ENCODE measurements around the gene SMYD5.

Gene SMYD5

DNA sequence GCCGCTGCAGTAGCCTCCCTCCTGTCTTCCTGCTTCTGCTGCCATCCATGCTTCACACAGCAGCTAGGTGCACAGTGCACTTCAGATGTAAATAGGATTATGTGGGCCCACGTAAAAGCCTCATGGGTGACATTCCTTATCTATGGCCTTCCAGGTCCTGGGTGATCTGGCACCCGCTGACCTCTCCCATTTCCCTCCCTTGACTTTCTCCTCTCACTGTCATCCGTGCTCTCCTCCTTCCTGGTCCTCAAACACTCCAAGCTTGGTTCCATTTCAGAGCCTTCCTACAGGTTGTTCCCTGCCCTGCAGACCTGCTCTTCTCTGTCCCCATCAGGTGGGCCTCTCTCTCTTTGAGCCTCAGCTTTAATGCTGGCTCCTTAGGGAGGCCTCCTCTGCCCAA is 4.0 kb upstream of the SMYD5 start:
- Histone ChIP-seq H3K4me2 (ENCODE audit: low read depth, low read length, poor library complexity, severe bottlenecking) (no peak overlapping the region), H3K79me2 (ENCODE audit: insufficient read depth, low read length) (peaks cover 7% of the 10 kb centered on the region), H2AFZ (ENCODE audit: low read depth, low read length, severe bottlenecking) (no peak overlapping the region), H3K27ac (ENCODE audit: low read depth, low read length) (no peak overlapping the region), H3K9ac (ENCODE audit: low read length) (no peak overlapping the region), H3K36me3 (ENCODE audit: low read length) (no peaks in the 10 kb centered on the region), H3K4me3 (ENCODE audit: insufficient read depth, low read length, poor library complexity, severe bottlenecking) (no peak overlapping the region), H3K27me3 (ENCODE audit: low read length) (no peaks in the 10 kb centered on the region), H3F3A (ENCODE audit: insufficient read depth) (no peaks in the 10 kb centered on the region), H4K20me1 (ENCODE audit: low read depth, low read length) (no peaks in the 10 kb centered on the region), H3K9me3 (ENCODE audit: insufficient read depth, low read length) (no peaks in the 10 kb centered on the region), H3K9me2 (replicated peaks; ENCODE audit: insufficient read depth, low read length) (no peaks in the 10 kb centered on the region)
- no peak for TF ChIP-seq CTCF (IDR thresholded peaks at IDR 0.05; ENCODE audit: insufficient read depth, low read length, poor library complexity, severe bottlenecking)
- TF ChIP-seq EZH2phosphoT487 (conservative IDR thresholded peaks at IDR 0.05; ENCODE audit: low read length), result no peak

GRCh38 chr2:73210696-73211095 is 3.3 kb upstream of the SMYD5 start:
- no peaks in the 10 kb centered on the region for H4K20me1 ChIP-seq (ENCODE audit: low read depth, low read length)
- no peaks in the 10 kb centered on the region for H3K27me3 ChIP-seq (ENCODE audit: low read length)
- no peak overlapping the region for H3K9ac ChIP-seq (ENCODE audit: low read length)
- H3K9me3 ChIP-seq (ENCODE audit: insufficient read depth, low read length), result no peaks in the 10 kb centered on the region
- H3K36me3 ChIP-seq (ENCODE audit: low read length), result no peaks in the 10 kb centered on the region
- no peak overlapping the region for H3K27ac ChIP-seq (ENCODE audit: low read depth, low read length)
- H3K4me2 ChIP-seq (ENCODE audit: low read depth, low read length, poor library complexity, severe bottlenecking), result no peak overlapping the region
- peaks cover 14% of the 10 kb centered on the region for H3K79me2 ChIP-seq (ENCODE audit: insufficient read depth, low read length)
- no peak overlapping the region for H2AFZ ChIP-seq (ENCODE audit: low read depth, low read length, severe bottlenecking)
- no peak for TF ChIP-seq EZH2phosphoT487 (conservative IDR thresholded peaks at IDR 0.05; ENCODE audit: low read length)
- TF ChIP-seq CTCF (IDR thresholded peaks at IDR 0.05; ENCODE audit: insufficient read depth, low read length, poor library complexity, severe bottlenecking), result no peak
- H3K4me3 ChIP-seq (ENCODE audit: insufficient read depth, low read length, poor library complexity, severe bottlenecking), result no peak overlapping the region
- H3F3A ChIP-seq (ENCODE audit: insufficient read depth), result no peaks in the 10 kb centered on the region
- no peaks in the 10 kb centered on the region for H3K9me2 ChIP-seq (replicated peaks; ENCODE audit: insufficient read depth, low read length)

GRCh38 chr2:73212098-73212447 is 2.0 kb upstream of the SMYD5 start:
- no peaks in the 10 kb centered on the region for H3K36me3 ChIP-seq (ENCODE audit: low read length)
- H3K79me2 ChIP-seq (ENCODE audit: insufficient read depth, low read length), result peaks cover 28% of the 10 kb centered on the region
- no peak overlapping the region for H3K9ac ChIP-seq (ENCODE audit: low read length)
- TF ChIP-seq CTCF (IDR thresholded peaks at IDR 0.05; ENCODE audit: insufficient read depth, low read length, poor library complexity, severe bottlenecking) (no peak), EZH2phosphoT487 (conservative IDR thresholded peaks at IDR 0.05; ENCODE audit: low read length) (no peak)
- no peaks in the 10 kb centered on the region for H3K9me3 ChIP-seq (ENCODE audit: insufficient read depth, low read length)
- no peaks in the 10 kb centered on the region for H3K27me3 ChIP-seq (ENCODE audit: low read length)
- no peaks in the 10 kb centered on the region for H4K20me1 ChIP-seq (ENCODE audit: low read depth, low read length)
- H3K9me2 ChIP-seq (replicated peaks; ENCODE audit: insufficient read depth, low read length), result no peaks in the 10 kb centered on the region
- H3K4me2 ChIP-seq (ENCODE audit: low read depth, low read length, poor library complexity, severe bottlenecking), result no peak overlapping the region
- no peaks in the 10 kb centered on the region for H3F3A ChIP-seq (ENCODE audit: insufficient read depth)
- H3K4me3 ChIP-seq (ENCODE audit: insufficient read depth, low read length, poor library complexity, severe bottlenecking), result no peak overlapping the region
- no peak overlapping the region for H2AFZ ChIP-seq (ENCODE audit: low read depth, low read length, severe bottlenecking)
- H3K27ac ChIP-seq (ENCODE audit: low read depth, low read length), result no peak overlapping the region
